ENCODE data around the gene ACBD6. TPM values are rescaled to one million over a fixed set of nuclear protein-coding genes. Genes with fewer than 3 reads are reported as not detected.

ACBD6 gene
- total RNA-seq, 2 donors from 2014 or later, result 43.2 to 54.5 TPM

- Mint-ChIP-seq H3K9me3 (no peaks in the 10 kb centered on the region), H3K4me3 (no peak overlapping the region), H3K27me3 (ENCODE audit: insufficient read depth) (no peaks in the 10 kb centered on the region), H3K4me1 (peaks cover 11% of the 10 kb centered on the region), H3K36me3 (ENCODE audit: low read depth) (no peaks in the 10 kb centered on the region), H3K27ac (no peak overlapping the region)
- no peak overlapping the region for H3K9ac ChIP-seq (ENCODE audit: extremely low read depth, low read length, poor library complexity, severe bottlenecking)
- no peak overlapping the region for H3K27ac ChIP-seq (ENCODE audit: low read depth, low read length)
- no peaks in the 10 kb centered on the region for H3K27me3 ChIP-seq (ENCODE audit: control insufficient read depth, insufficient read depth, low read length, poor library complexity, severe bottlenecking)
- 50 to 98% methylated on average over 1 to 2 of the region's 2 CpGs for WGBS, 2 experiments (ENCODE audit: insufficient coverage in 1 of 2, insufficient read length in 1 of 2)
- DNase-seq, result no peak
- TF ChIP-seq CTCF (conservative IDR thresholded peaks at IDR 0.05), result no peak
- no peaks in the 10 kb centered on the region for H3K4me1 ChIP-seq (ENCODE audit: control insufficient read depth, insufficient read depth, low read length)
- no peaks in the 10 kb centered on the region for H3K9me3 ChIP-seq (ENCODE audit: control insufficient read depth, low read length)
- no peaks in the 10 kb centered on the region for H3K36me3 ChIP-seq (ENCODE audit: control insufficient read depth, insufficient read depth, low read length)
- no peak overlapping the region for H3K4me3 ChIP-seq (ENCODE audit: low read length)
Measured at GRCh38 chr1:180542838-180543145, 40.4 kb upstream of the ACBD6 start.

GRCh38 chr1:180542113-180542837, 39.9 kb upstream of the ACBD6 start:
- no peaks in the 10 kb centered on the region for H3K9me3 ChIP-seq (ENCODE audit: control insufficient read depth, low read length)
- H3K36me3 ChIP-seq (ENCODE audit: control insufficient read depth, insufficient read depth, low read length), result no peaks in the 10 kb centered on the region
- no peak overlapping the region for H3K4me3 Mint-ChIP-seq
- peak; percentile 71 for DNase-seq
- H3K4me3 ChIP-seq (ENCODE audit: low read length), result no peak overlapping the region
- H3K27ac ChIP-seq (ENCODE audit: low read depth, low read length), result no peak overlapping the region
- no peaks in the 10 kb centered on the region for H3K4me1 ChIP-seq (ENCODE audit: control insufficient read depth, insufficient read depth, low read length)
- peaks cover 11% of the 10 kb centered on the region for H3K4me1 Mint-ChIP-seq
- no peak overlapping the region for H3K9ac ChIP-seq (ENCODE audit: extremely low read depth, low read length, poor library complexity, severe bottlenecking)
- H3K36me3 Mint-ChIP-seq (ENCODE audit: low read depth), result no peaks in the 10 kb centered on the region
- H3K27me3 Mint-ChIP-seq (ENCODE audit: insufficient read depth), result no peaks in the 10 kb centered on the region
- H3K27me3 ChIP-seq (ENCODE audit: control insufficient read depth, insufficient read depth, low read length, poor library complexity, severe bottlenecking), result no peaks in the 10 kb centered on the region
- H3K9me3 Mint-ChIP-seq, result no peaks in the 10 kb centered on the region
- no peak for TF ChIP-seq CTCF (conservative IDR thresholded peaks at IDR 0.05)
- no peak overlapping the region for H3K27ac Mint-ChIP-seq
- WGBS, 2 experiments (ENCODE audit: insufficient coverage in 1 of 2, insufficient read length in 1 of 2), result 49 to 55% methylated on average over 7 to 9 of the region's 9 CpGs

- Mint-ChIP-seq H3K27ac (no peak overlapping the region), H3K9me3 (no peaks in the 10 kb centered on the region)
Measured at GRCh38 chr1:180540697-180541594, 38.6 kb upstream of the ACBD6 start.

More at GRCh38 chr1:180540697-180541594, 38.6 kb upstream of the ACBD6 start:
- H3K27ac ChIP-seq (ENCODE audit: low read depth, low read length), result no peak overlapping the region
- WGBS, 2 experiments (ENCODE audit: insufficient coverage in 1 of 2, insufficient read length in 1 of 2), result 90 to 98% methylated on average over 7 to 14 of the region's 14 CpGs
- no peaks in the 10 kb centered on the region for H3K36me3 ChIP-seq (ENCODE audit: control insufficient read depth, insufficient read depth, low read length)
- no peak for TF ChIP-seq CTCF (conservative IDR thresholded peaks at IDR 0.05)
- peaks cover 11% of the 10 kb centered on the region for H3K4me1 Mint-ChIP-seq
- H3K4me1 ChIP-seq (ENCODE audit: control insufficient read depth, insufficient read depth, low read length), result no peaks in the 10 kb centered on the region
- H3K27me3 Mint-ChIP-seq (ENCODE audit: insufficient read depth), result no peaks in the 10 kb centered on the region
- H3K4me3 Mint-ChIP-seq, result no peak overlapping the region
- H3K9ac ChIP-seq (ENCODE audit: extremely low read depth, low read length, poor library complexity, severe bottlenecking), result no peak overlapping the region
- no peak for DNase-seq
- no peaks in the 10 kb centered on the region for H3K27me3 ChIP-seq (ENCODE audit: control insufficient read depth, insufficient read depth, low read length, poor library complexity, severe bottlenecking)
- no peaks in the 10 kb centered on the region for H3K9me3 ChIP-seq (ENCODE audit: control insufficient read depth, low read length)
- no peak overlapping the region for H3K4me3 ChIP-seq (ENCODE audit: low read length)
- no peaks in the 10 kb centered on the region for H3K36me3 Mint-ChIP-seq (ENCODE audit: low read depth)

Measured in endodermal cell (in vitro differentiated cells).